TTC549 (cell line): Measurements from ENCODE around the gene CBLN3.

Experiments
- FAIRE-seq: peaks from 2 replicates; lab custom pipeline; 2012; peaks lifted over from hg19 to GRCh38; lab: Jason Lieb, UNC

The CBLN3 gene

GRCh38 chr14:24379907-24380730 is 49.3 kb downstream of the CBLN3 start:
- no peak for FAIRE-seq

- no peak for FAIRE-seq
Observed at GRCh38 chr14:24378981-24379906, 50.2 kb downstream of the CBLN3 start.

GRCh38 chr14:24378327-24378726 is 51.1 kb downstream of the CBLN3 start:
- FAIRE-seq: no peak

- no peak for FAIRE-seq
Observed at GRCh38 chr14:24377657-24378056, 51.8 kb downstream of the CBLN3 start.

- no peak for FAIRE-seq
Observed at GRCh38 chr14:24377126-24377525, 52.3 kb downstream of the CBLN3 start.
